NCI-H524 treated with DMSO at 0.1 percent for 48 hours (cell line): ENCODE measurements around the gene YEATS4.
"Not testable (repeated sequence)": the region's sequence is repeated elsewhere in the genome, so short reads cannot be mapped to it uniquely, and the experiment has no call there.

Experiments
- DNase-seq: peaks from one replicate; lab custom pipeline; 2025; lab: John Stamatoyannopoulos, UW

Gene YEATS4

GRCh38 chr12:69359531-69360347, at the start of gene YEATS4:
Gene YEATS4, plus strand, starts transcription at chr12:69359743. Its CDS starts 230 bp downstream, at chr12:69359973.
- peak; percentile 38 for DNase-seq

GRCh38 chr12:69313209-69313608, 46.3 kb upstream of the YEATS4 start:
- no peak for DNase-seq

- not testable (repeated sequence) for DNase-seq
Measured at GRCh38 chr12:69316784-69317183, 42.8 kb upstream of the YEATS4 start.

- DNase-seq = not testable (repeated sequence)
Measured at GRCh38 chr12:69317233-69317632, 42.3 kb upstream of the YEATS4 start.

GRCh38 chr12:69318225-69318624, 41.3 kb upstream of the YEATS4 start:
- no peak for DNase-seq

GRCh38 chr12:69321351-69321750, 38.2 kb upstream of the YEATS4 start:
- no peak for DNase-seq

- DNase-seq = no peak
Measured at GRCh38 chr12:69324797-69325466, 34.6 kb upstream of the YEATS4 start.

- no peak for DNase-seq
Measured at GRCh38 chr12:69328426-69328825, 31.1 kb upstream of the YEATS4 start.

- no peak for DNase-seq
Measured at GRCh38 chr12:69329669-69330428, 29.7 kb upstream of the YEATS4 start.

GRCh38 chr12:69330475-69331473, 28.8 kb upstream of the YEATS4 start:
- no peak for DNase-seq

GRCh38 chr12:69331519-69331908, 28.0 kb upstream of the YEATS4 start:
- DNase-seq = no peak

- DNase-seq = no peak
Measured at GRCh38 chr12:69331909-69332684, 27.4 kb upstream of the YEATS4 start.

GRCh38 chr12:69332815-69333358, 26.7 kb upstream of the YEATS4 start:
- DNase-seq = no peak

- no peak for DNase-seq
Measured at GRCh38 chr12:69334158-69334557, 25.4 kb upstream of the YEATS4 start.

- DNase-seq = no peak
Measured at GRCh38 chr12:69337311-69338090, 22.0 kb upstream of the YEATS4 start.

- DNase-seq = no peak
Measured at GRCh38 chr12:69338120-69338859, 21.3 kb upstream of the YEATS4 start.

GRCh38 chr12:69338936-69339335, 20.6 kb upstream of the YEATS4 start:
- DNase-seq = no peak

- no peak for DNase-seq
Measured at GRCh38 chr12:69339999-69340398, 19.5 kb upstream of the YEATS4 start.

- DNase-seq = no peak
Measured at GRCh38 chr12:69341328-69341727, 18.2 kb upstream of the YEATS4 start.
